DND-41 (cell line): ENCODE results near the gene MAST4.

Experiments
- ATAC-seq: fragments of 200-7000 bp; cut with Tn5 transposase; 3 replicates; pipeline ENCODE4 v1.9.1; 2021; ENCODE audit warnings: low read depth; ENCODE audit not compliant: insufficient read depth
- DNase-seq: peaks from one replicate; pipeline ENCODE4 v3.0.0-alpha.2; 2020
- H2AFZ ChIP-seq: 2 replicates; pipeline ENCODE4 v1.6.0; 2012; ENCODE audit warnings: low read depth, low read length
- H3K27ac ChIP-seq: 2 replicates; pipeline ENCODE4 v1.5.1; 2012; ENCODE audit warnings: low read length, inconsistent platforms
- H3K27me3 ChIP-seq: fragments of 200-600 bp; sonication (generic); 2 replicates; pipeline ENCODE4 v1.6.0; 2012; ENCODE audit warnings: low read length, mild to moderate bottlenecking, inconsistent platforms; ENCODE audit not compliant: insufficient read depth, poor library complexity
- H3K36me3 ChIP-seq: 2 replicates; pipeline ENCODE4 v1.5.1; 2012; ENCODE audit warnings: low read length, inconsistent platforms; ENCODE audit not compliant: insufficient read depth
- H3K4me1 ChIP-seq: 2 replicates; pipeline ENCODE4 v1.5.1; 2012; ENCODE audit warnings: mild to moderate bottlenecking, low read length; ENCODE audit not compliant: insufficient read depth
- H3K4me2 ChIP-seq: 2 replicates; pipeline ENCODE4 v1.6.0; 2012; ENCODE audit warnings: mild to moderate bottlenecking, moderate library complexity, low read length, inconsistent platforms; ENCODE audit not compliant: insufficient read depth
- H3K4me3 ChIP-seq, 2 experiments: fragments of 200-600 bp in 1 of 2; shearing (Covaris generic) in 1 of 2; 2 replicates each; pipeline ENCODE4 v1.5.1; 2012 to 2016; ENCODE audit warnings: inconsistent platforms in 2 of 2, low read length in 2 of 2, mild to moderate bottlenecking in 2 of 2, low read depth in 1 of 2, moderate library complexity in 1 of 2
- H3K79me2 ChIP-seq: 2 replicates; pipeline ENCODE4 v1.6.0; 2012; ENCODE audit warnings: low read length, inconsistent platforms; ENCODE audit not compliant: insufficient read depth
- H3K9ac ChIP-seq: 2 replicates; pipeline ENCODE4 v1.6.0; 2012; ENCODE audit warnings: low read depth, mild to moderate bottlenecking, inconsistent platforms, low read length, moderate library complexity
- H3K9me3 ChIP-seq: 2 replicates; pipeline ENCODE4 v1.5.1; 2012; ENCODE audit warnings: low read length, moderate library complexity, mild to moderate bottlenecking, inconsistent platforms; ENCODE audit not compliant: insufficient read depth, severe bottlenecking
- H4K20me1 ChIP-seq: 2 replicates; pipeline ENCODE4 v1.6.0; 2012; ENCODE audit warnings: low read length; ENCODE audit not compliant: insufficient read depth
- CTCF ChIP-seq: IDR thresholded peaks from 2 replicates; pipeline ENCODE4 v1.5.1; 2012; ENCODE audit warnings: borderline replicate concordance, low read length, moderate library complexity, mild to moderate bottlenecking; ENCODE audit not compliant: poor library complexity, severe bottlenecking; ENCODE audit errors: extremely low read depth
- EZH2 ChIP-seq: IDR thresholded peaks from 3 replicates; pipeline ENCODE4 v1.6.1; 2012; ENCODE audit warnings: borderline replicate concordance, low read depth, mild to moderate bottlenecking, moderate library complexity, low read length, inconsistent platforms; ENCODE audit not compliant: severe bottlenecking

The MAST4 gene

GRCh38 chr5:67063791-67064190 lies 467.6 kb downstream of the MAST4 start:
- H3K4me3 ChIP-seq: no peak overlapping the region
- no peaks in the 10 kb centered on the region for H3K36me3 ChIP-seq
- H3K4me1 ChIP-seq: no peaks in the 10 kb centered on the region
- ATAC-seq (no peak), DNase-seq (no peak)
- H3K4me2 ChIP-seq: no peak overlapping the region
- H3K9ac ChIP-seq: no peak overlapping the region
- no peak overlapping the region for H2AFZ ChIP-seq
- H4K20me1 ChIP-seq: no peaks in the 10 kb centered on the region
- H3K79me2 ChIP-seq: no peaks in the 10 kb centered on the region
- TF ChIP-seq EZH2: no peak
- no peak for TF ChIP-seq CTCF
- H3K27me3 ChIP-seq: no peaks in the 10 kb centered on the region
- H3K27ac ChIP-seq: no peak overlapping the region
- no peaks in the 10 kb centered on the region for H3K9me3 ChIP-seq

- DNase-seq: no peak
- ATAC-seq: no peak
- Histone ChIP-seq H2AFZ (no peak overlapping the region), H4K20me1 (no peaks in the 10 kb centered on the region), H3K27ac (no peak overlapping the region), H3K27me3 (no peaks in the 10 kb centered on the region), H3K79me2 (no peaks in the 10 kb centered on the region), H3K9me3 (no peaks in the 10 kb centered on the region), H3K9ac (no peak overlapping the region), H3K36me3 (no peaks in the 10 kb centered on the region), H3K4me2 (no peak overlapping the region), H3K4me3 (no peak overlapping the region), H3K4me1 (no peaks in the 10 kb centered on the region)
- no peak for TF ChIP-seq CTCF
- TF ChIP-seq EZH2: no peak
Observed at GRCh38 chr5:67065237-67065636, 469.0 kb downstream of the MAST4 start.

GRCh38 chr5:67065696-67066095 lies 469.5 kb downstream of the MAST4 start:
- no peaks in the 10 kb centered on the region for H3K27me3 ChIP-seq
- H3K79me2 ChIP-seq: no peaks in the 10 kb centered on the region
- TF ChIP-seq EZH2 (no peak), CTCF (no peak)
- no peaks in the 10 kb centered on the region for H3K4me1 ChIP-seq
- ATAC-seq: peak; percentile 61; the same call in 1 of the 3 replicates
- no peak overlapping the region for H3K9ac ChIP-seq
- H3K9me3 ChIP-seq: no peaks in the 10 kb centered on the region
- no peak overlapping the region for H3K27ac ChIP-seq
- H3K4me3 ChIP-seq: no peak overlapping the region
- H3K36me3 ChIP-seq: no peaks in the 10 kb centered on the region
- no peak overlapping the region for H2AFZ ChIP-seq
- H3K4me2 ChIP-seq: no peak overlapping the region
- no peaks in the 10 kb centered on the region for H4K20me1 ChIP-seq
- no peak for DNase-seq

- no peak for DNase-seq
- Histone ChIP-seq H3K36me3 (no peaks in the 10 kb centered on the region), H3K4me2 (no peak overlapping the region), H3K79me2 (no peaks in the 10 kb centered on the region), H3K27ac (no peak overlapping the region), H3K4me3 (no peak overlapping the region), H3K4me1 (no peaks in the 10 kb centered on the region), H2AFZ (no peak overlapping the region), H3K9ac (no peak overlapping the region), H4K20me1 (no peaks in the 10 kb centered on the region), H3K27me3 (no peaks in the 10 kb centered on the region), H3K9me3 (no peaks in the 10 kb centered on the region)
- no peak for ATAC-seq
- TF ChIP-seq CTCF (no peak), EZH2 (no peak)
Observed at GRCh38 chr5:67066815-67067214, 470.6 kb downstream of the MAST4 start.
